HG03196 (cell line): ENCODE data around the gene MS4A10.

Experiments used
- ATAC-seq: cut with Tn5 transposase; IDR thresholded peaks from one replicate; pipeline ENCODE4 v1.9.1; 2021; ENCODE audit not compliant: unreplicated experiment

MS4A10 gene

GRCh38 chr11:60764879-60765278 lies 20.3 kb upstream of the MS4A10 start:
- peak; percentile 25 for ATAC-seq

- ATAC-seq = no peak
Observed at GRCh38 chr11:60765355-60765754, 19.8 kb upstream of the MS4A10 start.

GRCh38 chr11:60766547-60766946 lies 18.6 kb upstream of the MS4A10 start:
- no peak for ATAC-seq

GRCh38 chr11:60767388-60767811 lies 17.7 kb upstream of the MS4A10 start:
- no peak for ATAC-seq

GRCh38 chr11:60768202-60768601 lies 16.9 kb upstream of the MS4A10 start:
- no peak for ATAC-seq

GRCh38 chr11:60769273-60769672 lies 15.9 kb upstream of the MS4A10 start:
- ATAC-seq = no peak

- no peak for ATAC-seq
Observed at GRCh38 chr11:60769811-60770210, 15.3 kb upstream of the MS4A10 start.

- no peak for ATAC-seq
Observed at GRCh38 chr11:60771146-60771545, 14.0 kb upstream of the MS4A10 start.

GRCh38 chr11:60771879-60772525 lies 13.1 kb upstream of the MS4A10 start:
- ATAC-seq = no peak

GRCh38 chr11:60772666-60773065 lies 12.5 kb upstream of the MS4A10 start:
- ATAC-seq = no peak

- no peak for ATAC-seq
Observed at GRCh38 chr11:60774726-60775125, 10.4 kb upstream of the MS4A10 start.

GRCh38 chr11:60775420-60775961 lies 9.6 kb upstream of the MS4A10 start:
- peak; percentile 67 for ATAC-seq

GRCh38 chr11:60776167-60776566 lies 9.0 kb upstream of the MS4A10 start:
- ATAC-seq = no peak

- no peak for ATAC-seq
Observed at GRCh38 chr11:60777106-60777505, 8.0 kb upstream of the MS4A10 start.

GRCh38 chr11:60777572-60777971 lies 7.6 kb upstream of the MS4A10 start:
- no peak for ATAC-seq

- ATAC-seq = no peak
Observed at GRCh38 chr11:60780065-60780464, 5.1 kb upstream of the MS4A10 start.

GRCh38 chr11:60780774-60781173 lies 4.4 kb upstream of the MS4A10 start:
- ATAC-seq = no peak

- no peak for ATAC-seq
Observed at GRCh38 chr11:60781286-60781980, 3.7 kb upstream of the MS4A10 start.

GRCh38 chr11:60781981-60782316 lies 3.2 kb upstream of the MS4A10 start:
- ATAC-seq = no peak

- ATAC-seq = no peak
Observed at GRCh38 chr11:60782393-60783140, 2.6 kb upstream of the MS4A10 start.

- ATAC-seq = no peak
Observed at GRCh38 chr11:60783141-60783484, 2.0 kb upstream of the MS4A10 start.

- no peak for ATAC-seq
Observed at GRCh38 chr11:60783911-60784310, 1.2 kb upstream of the MS4A10 start.
